ENCODE data around the gene SCGB3A1.

The SCGB3A1 gene, protein sequence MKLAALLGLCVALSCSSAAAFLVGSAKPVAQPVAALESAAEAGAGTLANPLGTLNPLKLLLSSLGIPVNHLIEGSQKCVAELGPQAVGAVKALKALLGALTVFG

DNA sequence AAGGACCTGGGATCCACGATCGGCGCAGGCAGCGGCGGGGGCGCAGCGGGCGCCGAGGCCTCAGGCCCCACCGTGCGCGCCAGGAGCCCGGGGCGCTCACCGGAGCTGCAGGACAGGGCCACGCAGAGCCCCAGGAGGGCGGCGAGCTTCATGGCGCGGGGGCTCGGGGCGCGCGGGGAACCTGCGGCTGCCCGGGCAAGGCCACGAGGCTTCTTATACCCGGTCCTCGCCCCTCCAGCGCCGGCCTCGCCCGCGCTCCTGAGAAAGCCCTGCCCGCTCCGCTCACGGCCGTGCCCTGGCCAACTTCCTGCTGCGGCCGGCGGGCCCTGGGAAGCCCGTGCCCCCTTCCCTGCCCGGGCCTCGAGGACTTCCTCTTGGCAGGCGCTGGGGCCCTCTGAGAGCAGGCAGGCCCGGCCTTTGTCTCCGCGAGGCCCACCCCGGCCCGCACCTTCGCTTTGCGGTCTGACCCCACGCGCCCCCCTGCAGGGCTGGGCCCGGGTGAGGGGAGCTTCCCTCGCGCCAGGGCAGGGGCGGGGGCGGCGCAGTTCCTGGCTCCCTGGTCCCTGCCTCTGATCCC is at the start of gene SCGB3A1:
Gene SCGB3A1, minus strand, starts transcription at position 189 of the 577 bp plus-strand sequence. Its CDS starts 37 bp downstream, at position 152.
- no peak for DNase-seq (ENCODE audit: low read depth in 2 of 3, low spot score in 2 of 3)

DNA sequence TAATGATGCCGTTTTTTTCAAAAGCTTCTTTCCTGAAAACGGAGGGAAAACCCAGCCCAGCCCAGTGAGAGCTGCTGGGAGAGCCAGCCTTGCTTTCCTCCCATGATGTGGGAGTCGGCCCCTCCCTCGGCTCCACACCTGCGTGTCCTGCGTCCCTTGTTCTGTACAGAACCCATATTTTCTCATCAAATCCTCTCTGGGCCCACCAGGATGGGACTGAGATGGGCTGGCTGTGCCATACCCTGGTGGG is 49.2 kb upstream of the SCGB3A1 start:
- no peak for DNase-seq (ENCODE audit: low read depth in 2 of 3, low spot score in 2 of 3)

DNA sequence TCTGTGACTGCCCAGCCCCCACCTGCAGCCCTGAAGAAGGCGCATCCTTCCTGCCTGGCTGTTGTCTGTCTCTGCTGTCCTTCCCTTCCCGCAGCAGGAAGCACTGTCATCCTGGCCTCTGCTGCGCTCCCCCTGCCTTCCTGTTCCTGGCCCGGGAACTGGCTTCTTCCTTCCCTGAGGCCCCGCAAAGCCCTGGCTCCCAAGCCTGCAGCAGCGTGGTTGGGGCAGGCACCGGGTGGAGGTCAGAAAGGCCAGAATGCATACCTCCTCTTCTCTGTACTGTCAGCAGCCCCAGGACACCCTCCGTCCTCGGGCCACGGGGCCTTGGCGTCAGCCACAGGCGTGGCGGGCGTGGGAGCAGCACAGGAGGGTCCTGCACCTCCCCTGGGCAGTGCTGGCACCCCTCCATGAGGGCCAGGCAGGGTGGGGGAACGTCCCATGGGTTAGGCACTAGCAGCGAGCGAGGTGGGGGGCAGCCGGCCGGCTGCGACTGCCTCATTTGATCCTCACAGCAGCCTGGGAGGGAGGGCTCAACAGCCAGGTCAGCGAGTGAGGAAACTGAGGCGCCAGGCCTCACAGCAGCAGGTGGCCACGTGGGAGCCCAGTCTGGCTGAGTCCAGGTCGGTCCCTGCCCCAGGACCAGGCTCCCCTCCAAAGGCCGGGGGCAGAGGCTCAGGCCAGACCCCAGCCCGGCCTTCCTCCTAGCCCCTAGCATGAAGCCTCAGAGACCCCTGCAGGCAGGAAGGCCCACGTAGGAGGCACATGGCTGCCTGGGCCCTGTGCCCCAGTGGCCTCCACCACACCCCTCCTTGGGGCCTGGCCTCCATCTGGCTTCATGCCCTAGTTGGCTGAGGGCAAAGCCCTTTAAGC is 48.7 kb upstream of the SCGB3A1 start:
- no peak for DNase-seq (ENCODE audit: low read depth in 2 of 3, low spot score in 2 of 3)

DNA sequence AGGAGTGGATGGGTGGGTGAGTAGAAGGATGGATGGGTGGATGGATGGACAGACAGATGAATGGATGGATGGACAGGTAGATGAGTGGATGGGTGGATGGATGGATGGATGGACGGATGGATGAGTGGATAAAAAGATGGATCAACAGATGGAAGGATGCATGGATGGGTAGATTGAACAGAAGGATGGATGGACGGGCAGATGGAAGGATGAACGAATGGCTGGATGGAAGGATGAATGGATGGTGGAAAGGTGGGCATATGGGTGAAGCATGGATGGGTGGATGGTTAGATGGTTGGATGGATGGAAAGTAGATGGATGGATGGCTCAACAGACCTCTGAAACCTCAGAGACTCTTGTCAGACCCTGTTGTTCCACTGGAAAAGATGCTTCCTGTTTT is 48.0 kb upstream of the SCGB3A1 start:
- DNase-seq (ENCODE audit: low read depth in 2 of 3, low spot score in 2 of 3): no peak

DNA sequence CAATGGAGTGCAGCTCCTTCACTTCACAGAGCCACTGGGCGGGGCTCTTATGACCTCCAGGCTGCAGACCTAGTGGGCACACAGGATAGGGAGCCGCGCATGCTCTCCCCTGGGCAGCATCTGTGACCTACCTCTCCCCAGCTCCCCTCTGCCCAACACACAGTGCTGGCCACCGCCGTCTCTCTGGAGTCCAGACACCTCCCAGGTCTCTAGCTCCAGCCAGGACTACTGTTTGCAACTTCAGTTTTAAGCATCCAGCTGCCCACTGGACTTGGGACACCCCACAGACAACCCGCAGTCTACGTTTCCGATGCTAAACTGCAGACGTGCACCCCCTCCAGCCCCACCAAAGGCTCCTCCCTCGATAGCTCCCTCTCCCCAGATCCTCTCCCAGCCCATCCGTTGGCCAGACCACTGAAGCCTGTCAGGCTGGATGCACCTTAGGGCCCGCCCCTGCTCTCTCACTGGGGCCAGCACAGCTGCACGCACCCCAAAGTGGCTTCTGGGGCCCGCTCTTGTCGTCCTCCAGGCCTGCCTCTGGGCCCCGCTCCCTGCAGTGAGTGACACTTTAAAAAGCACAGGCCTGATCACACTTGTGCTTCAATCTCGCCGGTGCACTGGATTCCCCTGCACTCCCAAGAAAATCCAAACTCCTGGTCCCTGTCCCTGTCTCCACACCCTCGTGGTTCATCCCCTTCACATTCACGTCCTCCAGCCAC is 46.8 kb upstream of the SCGB3A1 start:
- no peak for DNase-seq (ENCODE audit: low read depth in 2 of 3, low spot score in 2 of 3)

DNA sequence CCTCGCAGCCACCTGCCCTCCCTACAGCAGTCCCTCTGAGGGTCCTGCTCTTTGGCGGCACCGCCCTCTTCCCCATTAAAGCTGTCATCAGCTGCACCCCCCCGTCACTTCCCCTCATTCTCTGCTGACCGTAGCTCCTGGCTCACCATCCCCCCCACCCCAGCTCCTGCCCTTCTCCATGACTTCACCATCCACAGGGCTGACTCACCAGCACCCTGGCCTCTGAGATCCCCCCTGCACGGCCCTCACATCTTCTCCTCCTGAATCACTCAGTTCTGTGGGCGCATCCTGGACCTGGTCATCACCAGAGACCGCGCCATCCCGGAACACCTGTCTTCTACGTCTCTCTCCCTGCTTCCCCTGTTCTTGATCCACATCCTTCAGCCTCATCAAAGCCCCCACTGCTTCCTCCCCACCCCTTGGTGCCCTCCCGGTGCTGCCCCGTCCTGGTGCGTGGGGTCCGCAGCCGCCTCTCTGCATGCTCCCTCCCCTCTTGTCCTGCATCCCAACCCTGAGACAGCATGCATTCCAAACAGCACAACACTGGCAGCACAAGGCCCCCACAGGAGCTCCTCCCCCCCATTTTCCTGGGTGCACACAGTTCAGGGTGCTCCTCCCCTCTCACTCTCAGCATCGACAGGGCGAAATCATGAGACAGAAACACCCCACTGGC is 45.2 kb upstream of the SCGB3A1 start:
- DNase-seq (ENCODE audit: low read depth in 2 of 3, low spot score in 2 of 3): no peak

DNA sequence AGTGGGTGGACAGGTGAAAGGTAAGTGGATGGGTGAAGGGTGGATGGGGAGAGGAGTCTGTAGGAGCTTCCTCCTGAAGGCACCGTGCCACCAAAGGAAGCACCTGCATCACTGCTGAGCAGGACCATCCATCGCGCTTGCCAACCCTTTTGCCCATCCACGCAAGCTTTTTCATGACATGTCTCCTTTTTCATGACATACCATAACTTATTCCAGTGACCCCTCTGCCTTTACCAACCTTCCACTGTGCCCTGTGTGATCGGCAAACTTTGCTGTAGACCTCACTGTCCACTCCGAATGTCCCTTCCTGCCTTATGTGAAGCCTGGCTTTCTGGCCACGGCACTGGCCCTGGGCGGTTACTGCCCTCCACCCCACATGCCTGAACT is 44.7 kb upstream of the SCGB3A1 start:
- DNase-seq (ENCODE audit: low read depth in 2 of 3, low spot score in 2 of 3): no peak

DNA sequence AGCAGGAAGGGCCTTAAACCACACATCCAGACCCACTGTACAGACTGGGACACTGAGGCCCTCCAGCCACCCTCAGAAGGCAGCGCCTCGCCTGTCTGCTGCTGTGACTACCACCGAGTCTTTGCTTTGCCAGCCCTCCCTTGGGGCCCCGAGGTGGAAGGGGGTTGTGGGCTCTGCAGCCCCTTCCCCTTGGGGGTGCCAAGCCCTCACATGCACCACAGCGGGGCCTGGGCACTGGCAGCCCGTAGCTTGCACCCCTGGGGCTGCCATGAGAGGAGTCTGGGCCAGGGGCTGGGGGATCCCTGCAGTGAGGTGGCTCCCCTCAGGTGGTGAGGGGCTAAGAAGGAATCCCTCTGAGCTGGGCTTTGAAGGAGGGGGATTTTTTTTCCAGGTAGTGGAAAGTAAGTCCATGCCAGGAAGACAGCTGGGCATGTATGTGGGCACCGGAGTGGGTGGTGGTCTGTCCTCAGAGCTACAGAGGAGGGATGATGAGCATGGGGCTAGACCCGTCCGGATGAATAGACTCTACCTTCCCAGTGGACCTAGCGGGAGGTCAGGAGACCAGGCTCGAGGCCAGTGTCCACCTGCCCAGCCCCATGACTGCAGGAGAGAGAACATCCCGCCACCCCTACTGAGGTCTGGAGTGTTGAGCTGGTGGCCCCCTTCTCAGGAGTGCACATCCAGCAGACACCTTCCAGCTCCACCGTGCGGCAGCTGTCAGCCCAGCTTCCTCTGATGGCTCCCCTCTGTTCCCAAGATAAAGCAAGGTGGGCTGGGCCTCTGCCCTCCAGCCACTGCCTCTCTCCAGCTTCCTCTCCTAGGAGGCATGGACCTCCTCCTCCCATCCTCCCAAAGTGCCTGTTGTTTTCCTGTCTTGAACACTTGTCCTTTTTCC is 42.2 kb upstream of the SCGB3A1 start:
- DNase-seq (ENCODE audit: low read depth in 2 of 3, low spot score in 2 of 3): no peak

DNA sequence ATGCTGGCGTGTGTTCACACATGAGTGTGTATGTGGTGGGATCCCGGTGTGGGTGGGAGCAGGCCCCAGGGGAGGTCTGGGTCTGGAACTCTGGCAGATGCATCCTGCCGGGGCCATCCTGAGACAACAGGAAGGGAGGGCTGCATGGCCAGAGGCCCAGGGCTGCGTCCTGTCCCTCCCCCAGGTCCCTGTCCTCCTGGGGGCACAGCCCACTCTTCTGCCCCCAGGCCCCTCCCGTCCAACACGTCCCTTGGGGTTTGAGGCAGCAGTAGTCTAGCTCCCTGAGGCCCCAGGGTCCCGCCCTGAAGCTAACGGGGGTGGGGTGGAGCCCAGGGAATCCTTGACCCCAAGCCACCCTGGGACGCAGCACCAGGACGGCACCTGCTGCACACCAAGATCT is 41.5 kb upstream of the SCGB3A1 start:
- DNase-seq (ENCODE audit: low read depth in 2 of 3, low spot score in 2 of 3): no peak

DNA sequence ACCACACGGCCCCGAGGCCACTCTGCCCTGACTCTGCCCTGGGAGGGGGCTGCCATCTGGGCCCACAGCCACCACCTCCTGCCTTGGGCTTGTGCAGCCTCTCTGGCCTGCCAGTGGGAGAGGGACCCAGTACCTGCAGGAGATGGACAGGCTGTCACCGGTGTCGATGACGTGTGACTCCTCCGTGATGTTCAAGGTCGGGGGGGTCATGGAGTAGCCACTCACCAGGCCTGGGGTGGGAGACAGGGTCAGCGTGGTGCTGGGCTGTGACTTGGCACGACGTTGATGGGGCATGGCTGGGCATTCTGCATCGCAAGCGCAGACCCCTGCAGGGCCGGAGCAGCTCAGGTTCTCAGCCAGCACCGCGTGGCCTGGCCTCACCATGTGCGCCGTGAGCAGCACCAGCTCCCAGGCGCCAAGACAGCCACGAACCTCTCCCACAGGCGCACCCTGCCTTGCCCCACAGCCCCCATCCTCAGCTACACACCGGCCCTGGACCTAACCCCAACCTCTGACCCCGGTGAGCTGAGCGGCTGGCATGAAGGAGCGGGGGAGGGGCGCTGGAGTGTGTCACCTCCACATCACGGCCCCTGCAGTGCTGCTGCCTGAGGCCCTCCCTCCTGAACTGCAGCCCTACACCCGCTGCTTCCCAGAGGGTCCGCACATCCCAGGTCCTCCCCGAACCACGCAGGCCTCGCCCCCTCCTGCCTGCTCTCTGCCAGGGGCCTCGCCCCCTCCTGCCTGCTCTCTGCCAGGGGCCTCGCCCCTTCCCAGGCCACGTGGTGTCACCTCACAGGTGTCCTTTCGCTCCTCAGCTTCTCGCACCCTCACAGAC is 40.5 kb upstream of the SCGB3A1 start:
- no peak for DNase-seq (ENCODE audit: low read depth in 2 of 3, low spot score in 2 of 3)

DNA sequence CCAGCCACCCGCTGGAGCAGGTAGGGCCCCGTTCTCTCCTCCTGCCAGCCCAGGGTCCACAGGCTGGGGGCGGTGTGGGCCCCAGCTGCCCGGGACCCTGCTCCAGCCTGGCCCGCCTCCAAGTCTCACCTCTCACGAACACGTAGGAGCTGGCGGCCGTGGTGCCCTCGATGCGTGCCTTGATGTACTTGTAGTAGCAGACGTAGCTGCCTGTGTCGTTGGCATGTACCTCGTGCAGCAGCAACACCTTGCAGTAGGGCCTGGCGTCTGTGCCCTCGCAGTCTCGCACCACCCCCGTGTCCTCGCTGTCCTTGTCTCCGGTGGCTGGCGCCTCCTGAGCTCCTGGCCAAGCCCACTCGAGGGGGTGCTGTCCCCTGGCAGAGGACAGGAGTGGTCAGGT is 39.1 kb upstream of the SCGB3A1 start:
- no peak for DNase-seq (ENCODE audit: low read depth in 2 of 3, low spot score in 2 of 3)

DNA sequence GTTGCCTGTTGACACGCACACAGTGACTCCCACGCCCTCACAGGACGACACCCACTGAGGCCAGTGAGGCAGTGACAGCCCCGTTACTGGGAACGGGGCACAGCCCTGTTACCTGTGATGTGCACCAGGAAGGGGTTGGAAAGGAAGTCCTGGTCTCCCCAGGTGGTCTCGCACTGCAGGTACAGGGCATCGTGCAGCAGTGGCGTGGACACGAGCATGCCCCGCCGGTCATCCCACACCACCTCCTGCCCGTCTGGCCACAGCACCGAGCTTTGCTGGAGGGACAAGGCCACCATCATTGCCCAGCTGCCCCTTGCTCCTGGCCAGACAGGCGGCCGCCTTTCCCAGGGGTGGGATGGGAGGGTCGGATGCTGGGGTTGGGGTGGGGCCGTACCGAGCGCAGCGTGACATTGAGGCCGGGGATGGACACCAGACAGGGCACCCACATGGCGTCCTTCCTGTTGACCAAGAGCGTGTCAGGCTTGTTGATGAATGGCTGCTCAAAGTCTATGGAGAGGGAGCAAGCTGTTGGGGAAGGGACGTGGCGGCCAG is 38.6 kb upstream of the SCGB3A1 start:
- DNase-seq (ENCODE audit: low read depth in 2 of 3, low spot score in 2 of 3): no peak

DNA sequence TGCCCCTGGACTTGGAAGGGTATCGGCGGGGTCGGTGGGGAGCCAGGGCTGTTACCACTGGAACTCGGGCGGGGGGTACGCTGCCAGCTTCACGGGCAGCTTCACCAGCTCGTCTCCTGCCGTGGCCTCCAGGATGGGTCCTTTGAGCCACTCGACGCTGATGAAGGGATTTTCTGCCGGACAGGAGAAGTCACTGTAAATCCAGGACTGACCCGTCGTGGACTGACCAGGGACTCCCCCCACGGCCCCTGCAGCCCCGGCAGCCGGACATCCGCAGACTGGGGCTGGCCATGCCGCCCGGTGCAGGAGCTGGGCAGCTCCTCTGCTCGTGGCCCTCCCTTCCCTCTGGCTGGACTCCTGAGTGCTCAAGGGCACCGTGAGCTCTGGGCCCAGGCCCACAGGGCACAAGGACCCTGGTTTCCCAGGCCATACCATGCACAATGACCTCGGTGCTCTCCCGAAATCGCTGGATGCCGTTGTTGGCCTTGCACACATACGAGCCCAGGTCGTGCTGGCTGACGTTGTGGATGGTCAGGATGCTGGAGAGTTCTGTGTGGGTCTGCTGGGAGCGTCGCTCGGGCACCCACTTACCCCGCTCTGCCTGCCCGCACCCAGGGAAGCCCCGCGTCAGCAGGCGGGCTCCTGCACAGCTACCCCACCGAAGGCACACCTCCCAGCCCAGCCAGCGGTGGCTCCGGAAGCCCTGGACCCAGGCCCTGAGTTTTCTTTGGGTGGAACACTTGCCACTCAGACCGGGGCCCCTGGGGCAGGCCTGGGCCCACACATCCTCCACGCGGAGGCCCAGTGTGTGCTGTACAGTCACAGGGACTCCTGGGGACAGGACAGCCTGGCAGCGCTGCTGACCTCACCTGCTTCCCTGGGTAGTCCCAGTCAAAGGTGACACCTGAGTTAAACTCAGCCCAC is 37.8 kb upstream of the SCGB3A1 start:
- DNase-seq (ENCODE audit: low read depth in 2 of 3, low spot score in 2 of 3): no peak

DNA sequence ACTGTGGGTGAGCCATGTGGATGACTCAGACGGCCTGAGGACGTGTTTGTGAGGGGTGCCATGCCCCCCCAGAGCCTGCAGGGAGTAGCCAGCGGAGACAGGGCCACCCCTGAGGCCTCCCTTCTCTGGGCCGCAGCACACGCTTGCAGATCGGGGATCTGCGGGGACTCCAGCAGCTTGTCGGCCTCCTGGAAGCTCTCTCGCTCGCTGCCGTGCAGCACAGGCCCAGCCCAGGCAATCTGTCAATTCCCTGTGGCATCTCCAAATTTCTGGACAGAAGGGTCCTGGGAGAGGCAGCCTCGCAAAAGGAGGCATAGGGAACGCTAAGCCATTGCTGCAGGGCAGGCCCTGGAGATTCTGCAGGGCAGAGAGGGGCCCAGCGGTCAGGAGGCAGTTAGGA is 36.9 kb upstream of the SCGB3A1 start:
- no peak for DNase-seq (ENCODE audit: low read depth in 2 of 3, low spot score in 2 of 3)

DNA sequence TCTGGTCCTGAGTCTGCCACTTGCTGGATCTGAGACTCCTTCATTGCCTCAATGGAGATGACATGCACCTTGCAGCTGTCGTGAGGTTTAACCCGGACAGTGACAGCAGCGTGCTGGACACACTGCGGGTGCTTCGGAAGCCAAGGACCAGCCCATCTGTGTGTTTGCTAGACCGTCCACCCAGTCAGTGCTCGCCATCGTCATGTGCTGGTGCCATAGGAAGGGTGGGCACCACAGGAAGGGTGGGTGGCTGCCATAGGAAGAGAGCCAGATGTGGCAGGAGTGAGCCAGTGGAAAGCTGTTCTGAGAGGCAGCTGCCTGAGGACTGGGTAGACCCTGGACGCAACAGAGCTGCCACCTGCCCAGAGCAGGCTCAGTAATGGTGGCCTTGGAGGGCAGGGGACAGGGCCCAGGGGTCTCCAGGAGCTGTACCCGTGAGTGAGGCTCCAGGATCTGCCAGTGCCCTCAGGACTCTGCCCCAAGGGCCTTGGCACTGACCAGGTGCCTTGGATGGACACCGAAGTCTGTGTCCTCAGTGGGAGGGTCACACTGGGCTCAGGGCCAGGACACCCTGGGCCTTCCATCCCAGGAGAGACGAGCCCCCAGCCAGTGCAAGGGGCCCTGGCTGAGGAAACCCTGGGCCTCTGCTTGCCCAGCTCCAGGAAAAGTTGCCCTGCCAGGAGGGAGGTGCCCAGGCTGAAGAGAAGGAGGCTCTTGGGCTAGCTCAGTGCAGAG is 36.3 kb upstream of the SCGB3A1 start:
- no peak for DNase-seq (ENCODE audit: low read depth in 2 of 3, low spot score in 2 of 3)

DNA sequence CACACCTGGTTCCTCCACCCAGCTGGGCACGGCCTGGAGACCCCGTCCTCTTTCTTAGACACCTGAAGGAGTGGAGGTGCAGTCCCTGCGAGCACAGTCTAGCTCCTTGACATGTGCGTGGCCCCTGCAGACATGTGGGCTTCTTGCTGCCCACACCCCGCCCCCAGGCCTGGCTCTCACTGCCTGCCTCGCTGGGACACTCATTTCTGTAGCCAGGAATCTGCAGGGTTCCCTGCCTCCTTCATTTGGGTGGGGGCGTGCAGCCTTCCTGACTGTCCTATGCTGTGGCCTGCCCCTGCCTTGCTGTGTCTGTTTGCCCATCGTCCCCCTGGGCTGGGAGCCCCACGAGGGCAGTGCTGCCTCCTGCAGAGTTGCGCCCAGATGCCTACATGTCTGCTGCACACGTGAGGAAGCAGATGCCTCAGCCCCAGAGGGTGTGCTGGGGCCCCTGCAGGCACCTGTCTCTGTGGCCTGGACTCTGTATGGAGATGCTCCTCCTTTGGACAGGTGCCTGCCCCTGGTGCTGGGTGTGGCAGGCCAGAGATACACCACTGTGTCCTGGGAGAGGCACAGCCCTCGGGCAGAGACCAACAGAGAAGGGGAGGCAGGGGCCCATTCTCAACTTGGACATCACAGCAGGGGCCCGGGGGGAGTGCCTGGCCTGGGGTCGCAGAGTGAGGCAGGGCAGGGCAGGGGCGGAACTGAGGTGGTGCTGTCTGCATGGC is 35.5 kb upstream of the SCGB3A1 start:
- no peak for DNase-seq (ENCODE audit: low read depth in 2 of 3, low spot score in 2 of 3)

All from activated CD8-positive, alpha-beta memory T cell treated with anti-CD3 and anti-CD28 coated beads for 48 hours (primary cell).